Measurements from ENCODE around the gene CDH6. TPM values are rescaled to one million over a fixed set of nuclear protein-coding genes. Genes with fewer than 3 reads are reported as not detected.

Gene CDH6
- total RNA-seq: 44.7 and 76.2 TPM in 2 replicates

GRCh38 chr5:31193591-31194467 lies at the start of gene CDH6:
TSS of gene CDH6 (plus strand) at chr5:31193686. CDS start at chr5:31267474, 73,788 bp downstream.

Data from aortic smooth muscle cell (primary cell).